ENCODE results near the gene CDADC1.
"Not testable (repeated sequence)": the region's sequence is repeated elsewhere in the genome, so short reads cannot be mapped to it uniquely, and the experiment has no call there.

The CDADC1 gene

DNA sequence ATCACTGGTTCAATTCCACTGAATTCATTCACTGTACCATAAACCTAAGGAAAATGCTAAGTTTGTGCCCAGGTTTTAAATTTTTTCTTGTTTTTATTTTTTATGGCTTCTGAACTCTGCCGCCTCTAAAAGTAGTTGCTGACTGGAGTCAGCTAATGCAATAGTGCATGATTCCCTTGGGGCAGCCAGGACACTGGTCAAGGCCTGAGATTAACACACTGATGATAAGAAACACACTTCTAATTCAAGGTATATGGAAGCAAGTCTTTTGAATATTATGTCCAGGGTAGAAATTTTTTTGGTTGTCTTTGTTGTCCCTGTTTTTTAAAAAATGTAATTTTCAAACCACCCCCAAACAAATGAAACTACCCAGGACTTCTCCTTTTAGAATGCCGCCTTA is 72.2 kb downstream of the CDADC1 start:
- DNase-seq = no peak

DNA sequence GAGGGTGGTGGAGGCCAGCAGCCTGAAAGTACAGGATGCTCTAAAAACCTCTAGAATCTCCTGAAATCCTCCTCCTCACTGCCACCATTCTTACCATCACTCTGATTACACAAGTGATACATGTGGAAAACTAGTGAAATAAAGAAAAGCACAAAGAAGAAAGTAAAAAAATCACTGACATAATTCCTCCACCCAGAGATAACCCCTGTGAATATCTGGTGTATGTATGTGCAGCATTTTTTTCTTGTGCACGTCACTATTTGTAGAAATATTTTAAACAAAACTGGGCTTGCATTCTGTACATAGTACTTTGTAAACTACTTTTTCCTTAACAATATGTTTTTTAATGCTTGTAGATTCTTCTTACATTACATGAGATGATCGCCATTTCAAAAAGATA is 73.2 kb downstream of the CDADC1 start:
- no peak for DNase-seq

GRCh38 chr13:49322702-49323101 is 75.0 kb downstream of the CDADC1 start:
- no peak for DNase-seq

- no peak for DNase-seq
Measured at GRCh38 chr13:49323344-49323743, 75.6 kb downstream of the CDADC1 start.

- DNase-seq = no peak
Measured at GRCh38 chr13:49326222-49326917, 78.6 kb downstream of the CDADC1 start.

DNA sequence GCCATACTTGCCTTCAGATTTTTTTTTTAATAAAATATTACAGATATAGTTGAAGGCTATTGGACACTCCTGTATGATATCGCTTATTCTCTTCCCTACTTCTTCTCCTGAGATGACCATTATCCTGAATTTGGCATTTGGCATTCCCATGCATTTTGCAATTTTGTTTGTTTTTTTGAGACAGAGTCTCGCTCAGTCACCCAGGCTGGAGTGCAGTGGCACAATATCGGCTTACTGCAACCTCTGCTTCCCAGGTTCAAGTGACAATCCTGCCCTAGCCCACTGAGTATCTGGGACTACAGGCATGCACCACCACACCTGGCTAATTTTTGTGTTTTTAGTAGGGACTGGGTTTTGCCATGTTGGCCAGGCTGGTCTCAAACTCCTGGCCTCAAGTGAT is 79.4 kb downstream of the CDADC1 start:
- DNase-seq = not testable (repeated sequence)

DNA sequence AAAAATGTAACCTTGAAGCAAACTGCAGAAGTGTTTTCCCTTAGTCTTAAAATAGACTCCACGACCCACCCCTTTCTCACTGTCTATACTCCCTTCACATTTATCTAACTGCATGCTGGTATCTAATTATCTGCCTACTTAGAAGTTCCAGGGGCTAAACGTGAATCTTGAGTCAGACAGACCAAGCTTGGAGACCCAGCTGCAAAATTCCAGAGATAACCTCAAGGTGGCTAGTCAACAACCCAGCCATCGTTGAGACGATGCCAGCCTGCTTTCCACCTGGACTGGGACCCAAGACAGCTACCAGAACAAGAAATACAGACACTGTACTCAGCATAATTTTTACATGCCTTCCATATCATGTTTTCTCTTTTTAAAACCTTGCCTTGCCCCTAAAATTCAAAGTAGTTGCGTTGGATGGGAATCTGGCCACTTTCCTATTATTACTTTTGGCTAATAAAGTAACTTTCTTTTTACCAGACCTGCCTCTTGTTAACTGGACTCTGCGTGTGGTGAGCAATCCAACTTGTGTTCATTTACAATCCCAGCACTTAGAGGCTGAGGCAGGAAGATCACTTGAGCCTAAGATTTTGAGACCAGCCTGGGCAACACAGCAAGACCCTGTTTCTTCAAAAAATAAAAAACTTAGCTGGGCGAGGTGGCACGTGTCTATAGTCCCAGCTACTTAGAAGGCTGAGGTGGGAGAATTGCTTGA is 82.3 kb downstream of the CDADC1 start:
- DNase-seq = no peak

DNA sequence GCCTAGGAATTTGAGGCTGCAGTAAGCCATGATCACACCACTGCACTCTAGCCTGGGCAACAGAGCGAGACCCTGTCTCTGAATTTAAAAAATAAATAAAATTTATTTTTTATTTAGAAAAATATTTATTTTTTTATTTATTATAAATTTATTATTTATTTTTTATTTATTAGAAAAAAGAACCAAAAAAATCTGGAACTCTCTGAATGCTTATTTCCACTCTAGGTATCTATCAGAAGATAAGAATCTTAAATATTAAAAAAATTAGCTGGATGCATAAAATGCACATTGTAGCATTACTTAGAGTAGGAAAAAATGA is 82.8 kb downstream of the CDADC1 start:
- DNase-seq = no peak

DNA sequence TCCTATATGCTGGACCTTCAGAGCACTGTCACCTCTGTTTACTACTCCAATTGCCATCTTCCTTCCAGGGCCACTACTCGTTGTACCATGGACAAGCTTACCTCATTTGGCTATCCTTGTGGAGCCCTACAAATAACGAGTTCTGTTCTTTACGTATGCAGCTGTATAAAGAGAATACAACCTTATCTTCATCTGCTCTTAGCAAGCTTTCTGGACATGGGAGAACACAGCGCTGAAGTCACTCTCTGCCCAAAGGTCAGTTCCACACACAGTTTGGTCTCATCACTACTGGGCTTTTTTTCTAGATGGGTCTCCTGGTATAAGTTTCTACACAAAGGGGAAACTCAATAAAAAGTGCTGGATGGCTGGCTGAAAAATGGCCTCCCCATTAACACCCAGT is 88.9 kb downstream of the CDADC1 start:
- DNase-seq = no peak

DNA sequence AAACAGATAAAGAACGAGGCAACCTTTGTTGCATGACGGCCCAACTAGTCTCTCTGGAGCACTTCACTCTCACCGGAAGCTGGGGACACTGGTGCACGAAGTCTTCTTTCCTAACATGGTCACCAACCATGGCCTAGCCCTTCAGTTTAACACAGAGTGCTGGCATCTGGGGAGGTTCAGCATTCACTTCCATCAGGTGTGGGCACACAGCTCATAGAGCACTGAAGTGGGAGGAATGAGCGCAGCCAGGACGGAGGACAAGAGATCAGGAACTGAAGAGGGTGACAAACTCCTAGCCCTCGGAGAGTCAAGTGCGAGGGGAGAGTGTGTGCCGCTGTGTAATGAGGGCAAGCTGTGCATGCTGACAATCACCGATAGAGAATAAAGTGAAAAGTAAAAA is 92.4 kb downstream of the CDADC1 start:
- DNase-seq = no peak

GRCh38 chr13:49341517-49341916 is 93.8 kb downstream of the CDADC1 start:
- DNase-seq = no peak

DNA sequence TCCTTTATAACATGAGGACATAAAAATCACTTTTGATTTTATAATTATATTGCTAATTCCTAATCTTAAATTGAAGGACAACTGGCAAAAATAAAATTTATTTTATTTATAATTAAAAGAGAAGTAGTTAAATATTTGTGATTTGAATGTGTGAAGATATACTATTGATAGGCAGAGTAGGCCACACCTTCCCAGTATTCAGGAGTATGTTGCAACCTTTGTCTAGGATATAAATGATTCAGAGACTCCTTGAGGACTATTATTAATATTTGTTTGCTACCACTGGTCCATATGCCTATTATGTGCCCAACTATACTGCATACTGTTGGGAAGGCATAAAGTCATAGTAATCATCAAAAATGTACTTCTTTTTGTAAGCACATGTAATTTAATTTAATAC is 94.2 kb downstream of the CDADC1 start:
- no peak for DNase-seq

DNA sequence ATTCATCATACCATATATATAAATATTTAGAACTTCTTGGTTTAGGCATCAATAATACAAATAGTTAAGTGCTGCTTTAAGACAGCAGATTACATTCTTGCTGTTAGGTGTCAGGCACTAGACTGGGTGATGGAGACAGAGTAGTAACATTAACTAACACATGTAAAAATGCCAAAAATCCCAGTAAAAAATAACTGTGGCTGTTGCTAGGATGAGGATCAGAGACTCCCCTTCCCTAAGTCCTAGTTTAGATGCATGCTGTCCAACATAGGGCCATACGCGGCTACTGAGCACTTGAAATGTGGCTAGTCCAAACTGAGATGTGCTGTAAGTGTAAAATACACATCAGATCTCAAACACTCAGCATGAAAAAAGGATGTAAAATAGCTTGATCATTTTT is 94.7 kb downstream of the CDADC1 start:
- DNase-seq = no peak

All from activated CD4-positive, alpha-beta T cell treated with anti-CD3 and anti-CD28 coated beads for 4 hours (primary cell).